Hindlimb muscle (tissue), 1 donor: Measurements from ENCODE around the gene USP40. TPM values are rescaled to one million over a fixed set of nuclear protein-coding genes. Genes with fewer than 3 reads are reported as not detected.

Source experiments
- polyA plus RNA-seq: library from polyadenylated mRNA; unstranded; fragments of 120-200 nt; gene quantifications from one replicate; pipeline ENCODE4 v1.2.1, GENCODE V29; 2013; ENCODE audit not compliant: insufficient read length

Gene USP40
- polyA plus RNA-seq, 1 donor: 26.7 TPM

Other genes with a start within 250 kb of the USP40 start
- gene DGKD, start 212.3 kb downstream of the USP40 start, polyA plus RNA-seq: 26.1 TPM
- not detected for gene UGT1A8, start 50.9 kb upstream of the USP40 start, polyA plus RNA-seq
- gene UGT1A10, start 69.7 kb upstream of the USP40 start, polyA plus RNA-seq: not detected
- not detected for gene UGT1A9, start 105.1 kb upstream of the USP40 start, polyA plus RNA-seq
- gene UGT1A7, start 115.1 kb upstream of the USP40 start, polyA plus RNA-seq: not detected
- not detected for gene UGT1A6, start 126.1 kb upstream of the USP40 start, polyA plus RNA-seq
- not detected for gene UGT1A5, start 146.1 kb upstream of the USP40 start, polyA plus RNA-seq
- not detected for gene UGT1A4, start 152.0 kb upstream of the USP40 start, polyA plus RNA-seq
- not detected for gene UGT1A3, start 162.3 kb upstream of the USP40 start, polyA plus RNA-seq
- gene UGT1A1, start 193.5 kb upstream of the USP40 start, polyA plus RNA-seq: not detected
- gene MROH2A, start 211.5 kb upstream of the USP40 start, polyA plus RNA-seq: not detected